ENCODE results near the gene PIK3R1. TPM values are rescaled to one million over a fixed set of nuclear protein-coding genes. Genes with fewer than 3 reads are reported as not detected.

PIK3R1 gene
- polyA plus RNA-seq, 1 experiment = 7.6 TPM

- DNase-seq (ENCODE audit: low read depth, low spot score) = no peak
- ChIA-PET CTCF (interaction anchor here (1.5 to 2.2 kb wide), 2 partner anchors 8 to 36 kb away, joined by 14 to 15 read pairs; no protein-coding TSS in a partner anchor), POLR2A (interaction anchor here (1.4 kb wide), 1 partner anchor 36 kb away, joined by 7 read pairs; no protein-coding TSS in a partner anchor)
- no peak overlapping the region for H3K27ac ChIP-seq (ENCODE audit: low read depth, low read length)
- TF ChIP-seq, protein P1, sequence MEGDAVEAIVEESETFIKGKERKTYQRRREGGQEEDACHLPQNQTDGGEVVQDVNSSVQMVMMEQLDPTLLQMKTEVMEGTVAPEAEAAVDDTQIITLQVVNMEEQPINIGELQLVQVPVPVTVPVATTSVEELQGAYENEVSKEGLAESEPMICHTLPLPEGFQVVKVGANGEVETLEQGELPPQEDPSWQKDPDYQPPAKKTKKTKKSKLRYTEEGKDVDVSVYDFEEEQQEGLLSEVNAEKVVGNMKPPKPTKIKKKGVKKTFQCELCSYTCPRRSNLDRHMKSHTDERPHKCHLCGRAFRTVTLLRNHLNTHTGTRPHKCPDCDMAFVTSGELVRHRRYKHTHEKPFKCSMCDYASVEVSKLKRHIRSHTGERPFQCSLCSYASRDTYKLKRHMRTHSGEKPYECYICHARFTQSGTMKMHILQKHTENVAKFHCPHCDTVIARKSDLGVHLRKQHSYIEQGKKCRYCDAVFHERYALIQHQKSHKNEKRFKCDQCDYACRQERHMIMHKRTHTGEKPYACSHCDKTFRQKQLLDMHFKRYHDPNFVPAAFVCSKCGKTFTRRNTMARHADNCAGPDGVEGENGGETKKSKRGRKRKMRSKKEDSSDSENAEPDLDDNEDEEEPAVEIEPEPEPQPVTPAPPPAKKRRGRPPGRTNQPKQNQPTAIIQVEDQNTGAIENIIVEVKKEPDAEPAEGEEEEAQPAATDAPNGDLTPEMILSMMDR (IDR thresholded peaks at IDR 0.05; ENCODE audit: low read depth, low read length) = no peak
- H3K9me3 ChIP-seq (ENCODE audit: control insufficient read depth, insufficient read depth, low read length) = peaks cover 3% of the 10 kb centered on the region; the same call in 1 of the 2 replicates
- no peaks in the 10 kb centered on the region for H3K27me3 ChIP-seq (ENCODE audit: control insufficient read depth, insufficient read depth, low read length)
- peak overlapping the region; percentile 87 for H3K4me3 ChIP-seq (ENCODE audit: low read depth, low read length)
Measured at GRCh38 chr5:68217047-68217355, 1.4 kb downstream of the PIK3R1 start.

- ChIA-PET CTCF (interaction anchor here (1.5 kb wide), 1 partner anchor 35 kb away, joined by 14 read pairs; no protein-coding TSS in a partner anchor), POLR2A (no interaction called here)
- peak overlapping the region; percentile 87 for H3K4me3 ChIP-seq (ENCODE audit: low read depth, low read length)
- no peak for DNase-seq (ENCODE audit: low read depth, low spot score)
- H3K9me3 ChIP-seq (ENCODE audit: control insufficient read depth, insufficient read depth, low read length) = peaks cover 3% of the 10 kb centered on the region; the same call in 1 of the 2 replicates
- TF ChIP-seq, protein P1 (IDR thresholded peaks at IDR 0.05; ENCODE audit: low read depth, low read length) = no peak
- H3K27me3 ChIP-seq (ENCODE audit: control insufficient read depth, insufficient read depth, low read length) = no peaks in the 10 kb centered on the region
- H3K27ac ChIP-seq (ENCODE audit: low read depth, low read length) = no peak overlapping the region
Measured at GRCh38 chr5:68217528-68217927, 2.0 kb downstream of the PIK3R1 start.

DNA sequence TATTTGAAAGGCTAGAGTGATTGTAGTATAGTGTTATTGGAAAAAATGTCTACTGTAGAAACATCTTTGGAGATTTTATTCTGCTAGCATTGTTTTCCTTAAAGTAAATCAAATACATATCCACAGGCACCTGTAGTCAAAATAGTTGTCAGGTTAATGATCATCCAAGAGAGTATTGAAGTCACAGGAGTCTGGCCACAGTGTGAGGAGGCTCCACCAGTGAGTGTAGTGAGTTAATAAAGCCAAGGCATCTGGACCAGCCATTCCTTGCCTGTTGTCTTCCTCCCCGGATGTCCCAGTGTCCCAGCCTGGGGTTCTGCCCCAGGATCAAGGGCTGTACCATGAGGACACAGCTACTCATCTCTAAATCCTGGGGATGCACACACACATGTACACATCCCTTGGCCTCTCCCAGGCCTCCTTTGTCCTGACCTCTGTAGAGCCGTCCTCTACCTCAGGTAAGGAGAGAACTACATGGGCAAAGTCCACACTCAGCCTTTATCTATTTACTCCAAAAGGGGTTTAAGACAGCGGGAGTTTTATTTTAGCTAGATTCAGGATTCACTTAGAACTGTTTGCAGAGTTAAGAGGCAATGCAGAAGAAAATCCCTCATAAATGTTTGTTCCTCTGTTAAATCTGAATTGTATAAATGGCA is 3.7 kb downstream of the PIK3R1 start:
- ChIA-PET CTCF (interaction anchor here (1.4 to 1.9 kb wide), 2 partner anchors 33 to 51 kb away, joined by 4 to 5 read pairs; no protein-coding TSS in a partner anchor), POLR2A (no interaction called here)
- H3K27ac ChIP-seq (ENCODE audit: low read depth, low read length) = no peak overlapping the region
- TF ChIP-seq, protein P1 (IDR thresholded peaks at IDR 0.05; ENCODE audit: low read depth, low read length) = no peak
- no peaks in the 10 kb centered on the region for H3K27me3 ChIP-seq (ENCODE audit: control insufficient read depth, insufficient read depth, low read length)
- no peak overlapping the region for H3K4me3 ChIP-seq (ENCODE audit: low read depth, low read length)
- peaks cover 3% of the 10 kb centered on the region; the same call in 1 of the 2 replicates for H3K9me3 ChIP-seq (ENCODE audit: control insufficient read depth, insufficient read depth, low read length)
- no peak for DNase-seq (ENCODE audit: low read depth, low spot score)

GRCh38 chr5:68220260-68220659 is 4.7 kb downstream of the PIK3R1 start:
- no peak for DNase-seq (ENCODE audit: low read depth, low spot score)
- POLR2A ChIA-PET = no interaction called here
- TF ChIP-seq, protein P1 (IDR thresholded peaks at IDR 0.05; ENCODE audit: low read depth, low read length) = no peak
- H3K4me3 ChIP-seq (ENCODE audit: low read depth, low read length) = no peak overlapping the region
- H3K9me3 ChIP-seq (ENCODE audit: control insufficient read depth, insufficient read depth, low read length) = peaks cover 3% of the 10 kb centered on the region; the same call in 1 of the 2 replicates
- H3K27me3 ChIP-seq (ENCODE audit: control insufficient read depth, insufficient read depth, low read length) = no peaks in the 10 kb centered on the region
- CTCF ChIA-PET = interaction anchor here (0.6 to 1.9 kb wide), 3 partner anchors 32 to 66 kb away, joined by 3 to 5 read pairs (median 4); no protein-coding TSS in a partner anchor
- H3K27ac ChIP-seq (ENCODE audit: low read depth, low read length) = no peak overlapping the region

- TF ChIP-seq, protein P1 (IDR thresholded peaks at IDR 0.05; ENCODE audit: low read depth, low read length) = no peak
- CTCF ChIA-PET = interaction anchor here (1.9 kb wide), 1 partner anchor 31 kb away, joined by 5 read pairs; no protein-coding TSS in a partner anchor
- Histone ChIP-seq H3K9me3 (ENCODE audit: control insufficient read depth, insufficient read depth, low read length) (peaks cover 3% of the 10 kb centered on the region; the same call in 1 of the 2 replicates), H3K4me3 (ENCODE audit: low read depth, low read length) (no peak overlapping the region), H3K27me3 (ENCODE audit: control insufficient read depth, insufficient read depth, low read length) (no peaks in the 10 kb centered on the region), H3K27ac (ENCODE audit: low read depth, low read length) (no peak overlapping the region)
- POLR2A ChIA-PET = no interaction called here
- DNase-seq (ENCODE audit: low read depth, low spot score) = no peak
Measured at GRCh38 chr5:68220914-68221313, 5.4 kb downstream of the PIK3R1 start.

Measured in AG04450 (cell line).